Right lobe of liver (tissue), 4 donors: ENCODE measurements around the gene CACNA1C.

ENCODE experiments used
- POLR2A ChIP-seq: fragments of 450-650 bp; IDR thresholded peaks from one replicate; pipeline ENCODE4 v1.6.1; 2017; ENCODE audit warnings: antibody characterized with exemption, mild to moderate bottlenecking
- TF ChIP-seq, protein P1 (sequence below), 4 donors: fragments of 200-600 bp in 3 of 4; fragments of 450-650 bp in 1 of 4; IDR thresholded peaks; one replicate each; pipeline versions ENCODE4 v1.5.1 to v1.8.0; 2016 to 2022; ENCODE audit warnings: antibody characterized with exemption in 4 of 4, mild to moderate bottlenecking in 2 of 4
- donor health status: DM: no; HTN: no; CAD: no.
- donor health status: DM: no; HTN: no; CAD: no.
- donor health status: DM: no; HTN: yes; CAD: no.

- TF ChIP-seq POLR2A = no peak
- TF ChIP-seq, protein P1, sequence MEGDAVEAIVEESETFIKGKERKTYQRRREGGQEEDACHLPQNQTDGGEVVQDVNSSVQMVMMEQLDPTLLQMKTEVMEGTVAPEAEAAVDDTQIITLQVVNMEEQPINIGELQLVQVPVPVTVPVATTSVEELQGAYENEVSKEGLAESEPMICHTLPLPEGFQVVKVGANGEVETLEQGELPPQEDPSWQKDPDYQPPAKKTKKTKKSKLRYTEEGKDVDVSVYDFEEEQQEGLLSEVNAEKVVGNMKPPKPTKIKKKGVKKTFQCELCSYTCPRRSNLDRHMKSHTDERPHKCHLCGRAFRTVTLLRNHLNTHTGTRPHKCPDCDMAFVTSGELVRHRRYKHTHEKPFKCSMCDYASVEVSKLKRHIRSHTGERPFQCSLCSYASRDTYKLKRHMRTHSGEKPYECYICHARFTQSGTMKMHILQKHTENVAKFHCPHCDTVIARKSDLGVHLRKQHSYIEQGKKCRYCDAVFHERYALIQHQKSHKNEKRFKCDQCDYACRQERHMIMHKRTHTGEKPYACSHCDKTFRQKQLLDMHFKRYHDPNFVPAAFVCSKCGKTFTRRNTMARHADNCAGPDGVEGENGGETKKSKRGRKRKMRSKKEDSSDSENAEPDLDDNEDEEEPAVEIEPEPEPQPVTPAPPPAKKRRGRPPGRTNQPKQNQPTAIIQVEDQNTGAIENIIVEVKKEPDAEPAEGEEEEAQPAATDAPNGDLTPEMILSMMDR (IDR thresholded peaks at IDR 0.05) = no peak
Observed at GRCh38 chr12:2582631-2583030, 529.8 kb downstream of the CACNA1C start.
